Upper lobe of right lung (tissue), 1 donor: ENCODE measurements around the gene LCAT. TPM values are rescaled to one million over a fixed set of nuclear protein-coding genes. Genes with fewer than 3 reads are reported as not detected.

Experiments
- ATAC-seq: fragments of 200-7000 bp; cut with Tn5 transposase; one replicate; pipeline ENCODE4 v1.9.1; 2020; ENCODE audit warnings: mild to moderate bottlenecking, moderate library complexity
- DNase-seq: peaks from one replicate; pipeline ENCODE4 v3.0.0-alpha.2; 2020
- H3K27ac ChIP-seq: fragments of 200-600 bp; one replicate; pipeline ENCODE4 v1.8.0; 2022
- H3K27me3 ChIP-seq: fragments of 200-600 bp; one replicate; pipeline ENCODE4 v1.8.0; 2022; ENCODE audit warnings: mild to moderate bottlenecking
- H3K36me3 ChIP-seq: fragments of 200-600 bp; one replicate; pipeline ENCODE4 v1.8.0; 2022
- H3K4me1 ChIP-seq: fragments of 200-600 bp; one replicate; pipeline ENCODE4 v1.8.0; 2022
- H3K4me3 ChIP-seq: fragments of 200-600 bp; one replicate; pipeline ENCODE4 v1.8.0; 2022; ENCODE audit warnings: mild to moderate bottlenecking
- H3K9me3 ChIP-seq: fragments of 200-600 bp; one replicate; pipeline ENCODE4 v1.8.0; 2022
- CTCF ChIP-seq: fragments of 200-600 bp; IDR thresholded peaks from one replicate; pipeline ENCODE4 v1.8.0; 2022; ENCODE audit warnings: antibody characterized with exemption
- intact Hi-C: fragments of 100-400 bp; cut with DNase I; formaldehyde crosslinking; loops from one replicate; pipeline ENCODE4 v1.11.0; 2022
- total RNA-seq: library from RNA; stranded (reverse); fragmentation: NEBNext Ultra II Directional; extraction: Animal tissue kit (Norgen Biotek cat#: 25700); gene quantifications from one replicate; pipeline ENCODE4 v1.2.1, GENCODE V29; 2021
- donor health status: DM: no; HTN: yes; CAD: no; lungs with severe emphysema.

Gene LCAT
- total RNA-seq, 1 donor from 2014 or later, result 40.2 TPM

GRCh38 chr16:67936880-67937605, 6.9 kb downstream of the LCAT start:
- intact Hi-C loops, result no loop called here
- peaks cover 17% of the 10 kb centered on the region for H3K4me1 ChIP-seq
- no peaks in the 10 kb centered on the region for H3K9me3 ChIP-seq
- peaks cover 28% of the 10 kb centered on the region for H3K36me3 ChIP-seq
- no peak for DNase-seq
- peak overlapping the region; percentile 88 for H3K4me3 ChIP-seq
- H3K27me3 ChIP-seq, result no peaks in the 10 kb centered on the region
- TF ChIP-seq CTCF, result no peak
- ATAC-seq, result peak; percentile 64
- H3K27ac ChIP-seq, result peak overlapping the region; percentile 89

GRCh38 chr16:67936124-67936879, 7.6 kb downstream of the LCAT start, which contains the start of gene PSMB10:
Gene PSMB10 (minus strand): TSS chr16:67936850. CDS start chr16:67936749, 101 bp downstream.
- Histone ChIP-seq H3K4me1 (peaks cover 17% of the 10 kb centered on the region), H3K27ac (peak within 1 kb of the TSS; percentile 89), H3K9me3 (no peaks in the 10 kb centered on the region), H3K36me3 (peaks cover 27% of the 10 kb centered on the region), H3K27me3 (no peaks in the 10 kb centered on the region), H3K4me3 (peak within 1 kb of the TSS; percentile 88)
- ATAC-seq (peak; percentile 2), DNase-seq (peak; percentile 78)
- intact Hi-C loops, result no loop called here
- no peak for TF ChIP-seq CTCF

- peak; percentile 98 for DNase-seq
- peak overlapping the region; percentile 89 for H3K27ac ChIP-seq
- no peak for TF ChIP-seq CTCF
- ATAC-seq, result peak; percentile 96
- H3K36me3 ChIP-seq, result peaks cover 27% of the 10 kb centered on the region
- intact Hi-C loops, result no loop called here
- no peaks in the 10 kb centered on the region for H3K9me3 ChIP-seq
- H3K27me3 ChIP-seq, result no peaks in the 10 kb centered on the region
- H3K4me1 ChIP-seq, result peaks cover 17% of the 10 kb centered on the region
- H3K4me3 ChIP-seq, result peak overlapping the region; percentile 88
Measured at GRCh38 chr16:67935402-67936123, 8.4 kb downstream of the LCAT start.

- Histone ChIP-seq H3K36me3 (peaks cover 24% of the 10 kb centered on the region), H3K4me3 (peak overlapping the region; percentile 88), H3K4me1 (peaks cover 17% of the 10 kb centered on the region), H3K27me3 (no peaks in the 10 kb centered on the region), H3K27ac (peak overlapping the region; percentile 55), H3K9me3 (no peaks in the 10 kb centered on the region)
- ATAC-seq (no peak), DNase-seq (no peak)
- intact Hi-C loops, result no loop called here
- no peak for TF ChIP-seq CTCF
Measured at GRCh38 chr16:67935101-67935401, 8.9 kb downstream of the LCAT start.

GRCh38 chr16:67934306-67935100, 9.4 kb downstream of the LCAT start:
- Histone ChIP-seq H3K4me3 (peak overlapping the region; percentile 88), H3K4me1 (peaks cover 17% of the 10 kb centered on the region), H3K36me3 (peaks cover 20% of the 10 kb centered on the region), H3K27ac (peak overlapping the region; percentile 55), H3K9me3 (no peaks in the 10 kb centered on the region), H3K27me3 (no peaks in the 10 kb centered on the region)
- no peak for TF ChIP-seq CTCF
- ATAC-seq (no peak), DNase-seq (no peak)
- intact Hi-C loops, result no loop called here
